Uterus (tissue), 4 donors: ENCODE measurements around the gene RNASE13. TPM values are rescaled to one million over a fixed set of nuclear protein-coding genes. Genes with fewer than 3 reads are reported as not detected.

ENCODE experiments used
- DNase-seq, 2 donors: peaks; one replicate each; pipeline ENCODE4 v3.0.0-alpha.2; 2019 to 2020
- H3K27ac ChIP-seq, 2 donors: fragments of 200-600 bp; sonication (generic); 1 replicate in 1 of 2; 2 replicates in 1 of 2; pipeline ENCODE4 v1.5.1; 2016 to 2018
- H3K27me3 ChIP-seq, 2 donors: fragments of 200-600 bp; sonication (generic); one replicate each; pipeline ENCODE4 v1.5.1; 2018 to 2019; ENCODE audit warnings: control low read depth in 1 of 2
- H3K36me3 ChIP-seq, 2 donors: fragments of 200-600 bp; sonication (generic); one replicate each; pipeline ENCODE4 v1.5.1; 2019; ENCODE audit warnings: control low read depth in 1 of 2
- H3K4me1 ChIP-seq, 2 donors: fragments of 200-600 bp; sonication (generic); one replicate each; pipeline ENCODE4 v1.5.1; 2018 to 2019; ENCODE audit warnings: control low read depth in 1 of 2
- H3K4me3 ChIP-seq, 2 donors: fragments of 200-600 bp; sonication (generic); 1 replicate in 1 of 2; 2 replicates in 1 of 2; pipeline ENCODE4 v1.5.1; 2018 to 2019; ENCODE audit warnings: mild to moderate bottlenecking in 1 of 2
- H3K9me3 ChIP-seq, 2 donors: fragments of 200-600 bp; sonication (generic); one replicate each; pipeline ENCODE4 v1.5.1; 2019; ENCODE audit warnings: control low read depth in 1 of 2
- CTCF ChIP-seq, 4 experiments: fragments of 200-600 bp in 2 of 4; fragments of 450-650 bp in 2 of 4; sonication (generic) in 2 of 4; IDR thresholded peaks; one replicate each; pipeline ENCODE4 v1.5.1; 2016 to 2019; ENCODE audit warnings: antibody characterized with exemption in 4 of 4, mild to moderate bottlenecking in 2 of 4, moderate library complexity in 1 of 4
- POLR2A ChIP-seq, 2 donors: fragments of 450-650 bp; IDR thresholded peaks; one replicate each; pipeline ENCODE4 v1.6.1; 2016; ENCODE audit warnings: antibody characterized with exemption in 2 of 2, mild to moderate bottlenecking in 1 of 2, moderate library complexity in 1 of 2
- intact Hi-C: fragments of 100-400 bp; cut with DNase I; formaldehyde crosslinking; loops from one replicate; pipeline ENCODE4 v1.15.1; 2023; ENCODE audit warnings: low total_unique reads
- total RNA-seq, 4 donors: library from RNA; depleted of rRNA in 3 of 4; stranded (reverse); fragments of >200 nt in 3 of 4; gene quantifications; one replicate each; pipeline versions ENCODE4 v1.1.0 to v1.2.4, GENCODE V29; 2014 to 2023
- donor health status: DM: yes; HTN: yes; CAD: no.

RNASE13 gene
- total RNA-seq, 4 donors from 2014 or later, result not detected

- Histone ChIP-seq H3K9me3 (no peaks in the 10 kb centered on the region), H3K36me3 (no peaks in the 10 kb centered on the region), H3K27me3 (no peaks in the 10 kb centered on the region), H3K27ac (peak overlapping the region in 1 of 2 donors; percentile 99), H3K4me3 (no peak overlapping the region), H3K4me1 (peaks cover 0 to under 1% of the 10 kb centered on the region in 2 donors)
- TF ChIP-seq POLR2A (IDR thresholded peaks at IDR 0.05), result no peak
- no peak for TF ChIP-seq CTCF (IDR thresholded peaks at IDR 0.05)
- DNase-seq, result no peak
- intact Hi-C loops, result no loop called here
These were observed 13.5 kb downstream of the RNASE13 start for GRCh38 chr14:21020977-21021545.

GRCh38 chr14:21019366-21019765 is 15.2 kb downstream of the RNASE13 start:
- peak overlapping the region in 1 of 2 donors; percentile 0 for H3K27ac ChIP-seq
- H3K4me3 ChIP-seq, result no peak overlapping the region
- H3K9me3 ChIP-seq, result no peaks in the 10 kb centered on the region
- H3K27me3 ChIP-seq, result no peaks in the 10 kb centered on the region
- intact Hi-C loops, result no loop called here
- no peak for TF ChIP-seq CTCF (IDR thresholded peaks at IDR 0.05)
- no peak for DNase-seq
- no peaks in the 10 kb centered on the region for H3K36me3 ChIP-seq
- H3K4me1 ChIP-seq, result peaks cover 3 to 4% of the 10 kb centered on the region in 2 donors

GRCh38 chr14:21018781-21019180 is 15.8 kb downstream of the RNASE13 start:
- Histone ChIP-seq H3K4me3 (no peak overlapping the region), H3K9me3 (no peaks in the 10 kb centered on the region), H3K36me3 (no peaks in the 10 kb centered on the region), H3K4me1 (peaks cover 3 to 4% of the 10 kb centered on the region in 2 donors), H3K27me3 (no peaks in the 10 kb centered on the region), H3K27ac (peak overlapping the region; percentile 0 to 7)
- no peak for TF ChIP-seq CTCF (IDR thresholded peaks at IDR 0.05)
- TF ChIP-seq POLR2A (IDR thresholded peaks at IDR 0.05), result no peak
- no peak for DNase-seq
- intact Hi-C loops, result no loop called here

GRCh38 chr14:21018286-21018685 is 16.3 kb downstream of the RNASE13 start:
- intact Hi-C loops, result no loop called here
- Histone ChIP-seq H3K9me3 (no peaks in the 10 kb centered on the region), H3K4me1 (peaks cover 3 to 4% of the 10 kb centered on the region in 2 donors), H3K36me3 (no peaks in the 10 kb centered on the region), H3K4me3 (no peak overlapping the region), H3K27me3 (no peaks in the 10 kb centered on the region), H3K27ac (peak overlapping the region in 1 of 2 donors; percentile 7)
- no peak for DNase-seq
- TF ChIP-seq POLR2A (IDR thresholded peaks at IDR 0.05) (no peak), CTCF (IDR thresholded peaks at IDR 0.05) (no peak)

- intact Hi-C loops, result no loop called here
- Histone ChIP-seq H3K4me1 (peaks cover 3 to 4% of the 10 kb centered on the region in 2 donors), H3K36me3 (no peaks in the 10 kb centered on the region)
These were observed 16.9 kb downstream of the RNASE13 start for GRCh38 chr14:21017528-21018245.

More at GRCh38 chr14:21017528-21018245, 16.9 kb downstream of the RNASE13 start:
- Histone ChIP-seq H3K27ac (peak overlapping the region in 1 of 2 donors; percentile 21), H3K4me3 (no peak overlapping the region), H3K27me3 (no peaks in the 10 kb centered on the region), H3K9me3 (no peaks in the 10 kb centered on the region)
- TF ChIP-seq CTCF (IDR thresholded peaks at IDR 0.05) (no peak), POLR2A (IDR thresholded peaks at IDR 0.05) (no peak)
- DNase-seq, result no peak
